Naive thymus-derived CD4-positive, alpha-beta T cell (primary cell): ENCODE measurements around the gene SETD1B. TPM values are rescaled to one million over a fixed set of nuclear protein-coding genes. Genes with fewer than 3 reads are reported as not detected.

ENCODE experiments used
- ATAC-seq: fragments of 150-1000 bp; cut with Tn5 transposase; 2 replicates; pipeline ENCODE4 v1.10.0; 2021; ENCODE audit warnings: mild to moderate bottlenecking, moderate library complexity
- CTCF ChIA-PET: fragments of 350-600 bp; sonication (Branson Sonifier 250); formaldehyde crosslinking; loops from one replicate; lab custom pipeline; 2021; ENCODE audit warnings: antibody characterized with exemption; lab: Charles Lee
- POLR2A ChIA-PET: fragments of 350-600 bp; sonication (Branson Sonifier 250); formaldehyde crosslinking; loops from one replicate; lab custom pipeline; 2021; ENCODE audit warnings: antibody characterized with exemption, inconsistent platforms; lab: Charles Lee
- DNase-seq, 9 donors: peaks; one replicate each; pipeline versions ENCODE4 v3.0.0 to v3.0.0-alpha.2; 2020 to 2022; ENCODE audit warnings: mixed read lengths in 1 of 9
- H3K27ac ChIP-seq: one replicate; pipeline ENCODE4 v1.7.0; 2013; ENCODE audit warnings: mild to moderate bottlenecking, low read depth, low read length, moderate library complexity
- H3K27me3 ChIP-seq, 2 donors: one replicate each; pipeline ENCODE4 v1.7.0; 2013; ENCODE audit warnings: low read length in 2 of 2, mild to moderate bottlenecking in 2 of 2, moderate library complexity in 2 of 2; ENCODE audit not compliant: control insufficient read depth in 2 of 2, insufficient read depth in 2 of 2
- H3K36me3 ChIP-seq, 3 experiments: 1 replicate in 2 of 3; 2 replicates in 1 of 3; pipeline ENCODE4 v1.7.0; 2013; ENCODE audit warnings: low read length in 3 of 3, mild to moderate bottlenecking in 3 of 3, moderate library complexity in 1 of 3; ENCODE audit not compliant: insufficient read depth in 3 of 3, control insufficient read depth in 2 of 3
- H3K4me1 ChIP-seq, 2 donors: one replicate each; pipeline ENCODE4 v1.7.0; 2013; ENCODE audit warnings: low read length in 2 of 2, mild to moderate bottlenecking in 2 of 2, moderate library complexity in 1 of 2; ENCODE audit not compliant: control insufficient read depth in 2 of 2, insufficient read depth in 2 of 2
- H3K4me3 ChIP-seq: 2 replicates; pipeline ENCODE4 v1.7.0; 2013; ENCODE audit warnings: mild to moderate bottlenecking, low read length
- H3K9me3 ChIP-seq, 3 experiments: 1 replicate in 2 of 3; 2 replicates in 1 of 3; pipeline ENCODE4 v1.7.0; 2013; ENCODE audit warnings: low read length in 3 of 3; ENCODE audit not compliant: control insufficient read depth in 2 of 3
- H3K27ac Mint-ChIP-seq, 9 donors: one replicate each; pipeline ENCODE4 v1.8.0; 2020 to 2022; ENCODE audit warnings: mixed read lengths in 9 of 9, mild to moderate bottlenecking in 8 of 9, moderate library complexity in 5 of 9, inconsistent platforms in 2 of 9
- H3K27me3 Mint-ChIP-seq, 5 donors: one replicate each; pipeline ENCODE4 v1.8.0; 2021 to 2022; ENCODE audit warnings: mixed read lengths in 5 of 5, mild to moderate bottlenecking in 1 of 5
- H3K36me3 Mint-ChIP-seq, 5 donors: one replicate each; pipeline ENCODE4 v1.8.0; 2020 to 2022; ENCODE audit warnings: mixed read lengths in 5 of 5, mild to moderate bottlenecking in 3 of 5, inconsistent platforms in 1 of 5
- H3K4me1 Mint-ChIP-seq, 7 donors: one replicate each; pipeline ENCODE4 v1.8.0; 2020 to 2022; ENCODE audit warnings: mixed read lengths in 7 of 7, mild to moderate bottlenecking in 3 of 7, inconsistent platforms in 1 of 7
- H3K4me3 Mint-ChIP-seq, 10 donors: one replicate each; pipeline ENCODE4 v1.8.0; 2020 to 2022; ENCODE audit warnings: mild to moderate bottlenecking in 10 of 10, mixed read lengths in 10 of 10, moderate library complexity in 6 of 10, inconsistent platforms in 2 of 10
- H3K9me3 Mint-ChIP-seq, 11 donors: one replicate each; pipeline ENCODE4 v1.8.0; 2020 to 2022; ENCODE audit warnings: mixed read lengths in 11 of 11, mild to moderate bottlenecking in 4 of 11, inconsistent platforms in 1 of 11, moderate library complexity in 1 of 11
- intact Hi-C, 2 donors: fragments of 100-400 bp; cut with micrococcal nuclease; formaldehyde crosslinking; loops; one replicate each; pipeline ENCODE4 v1.15.1; 2023
- polyA plus RNA-seq, 2 donors: library from polyadenylated mRNA; unstranded; fragments of 300-500 nt; fragmentation: Illumina TruSeq; gene quantifications; one replicate each; pipeline ENCODE4 v1.2.3, GENCODE V29; 2021
- total RNA-seq, 6 experiments: library from RNA in 5 of 6; stranded (reverse) in 5 of 6; gene quantifications; 1 replicate in 5 of 6; 2 replicates in 1 of 6; pipeline ENCODE4 v1.2.3 and lab custom pipeline; 2021 to 2026

The SETD1B gene
- total and polyA plus RNA-seq, 7 experiments from 2014 or later, result 2.1 to 124 (median 77.7) TPM

DNA sequence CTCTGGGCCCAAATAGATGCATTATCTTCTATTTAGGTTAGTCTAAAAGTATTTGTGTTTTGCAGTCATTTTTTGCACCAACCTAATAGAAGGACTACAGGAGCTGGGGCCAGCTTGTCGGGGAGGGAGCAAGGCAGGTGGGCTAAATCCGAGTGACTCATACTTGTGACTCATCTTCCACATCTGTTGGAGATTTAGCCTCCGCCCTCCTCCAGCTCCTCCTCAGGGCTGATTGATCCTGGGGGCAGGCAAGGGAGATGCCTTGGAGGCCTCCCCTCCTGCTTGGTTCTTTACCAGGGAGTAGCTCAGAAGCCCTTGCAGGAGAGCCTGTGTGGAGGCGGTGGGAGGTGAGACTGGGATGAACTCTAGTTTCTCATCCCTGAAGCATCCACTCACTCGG lies 38.2 kb upstream of the SETD1B start:
- no peak for DNase-seq
- H3K4me1 Mint-ChIP-seq, result peaks cover 0 to 4% (median 0%) of the 10 kb centered on the region in 7 donors
- no peaks in the 10 kb centered on the region for H3K9me3 Mint-ChIP-seq
- H3K36me3 Mint-ChIP-seq, result peaks cover 0 to 3% (median 0%) of the 10 kb centered on the region in 5 donors
- Histone ChIP-seq H3K4me3 (no peak overlapping the region), H3K4me1 (no peaks in the 10 kb centered on the region), H3K36me3 (no peaks in the 10 kb centered on the region), H3K27me3 (no peaks in the 10 kb centered on the region), H3K9me3 (no peaks in the 10 kb centered on the region), H3K27ac (no peak overlapping the region)
- intact Hi-C loops, result no loop called here
- no peak overlapping the region for H3K27ac Mint-ChIP-seq
- no peak for ATAC-seq
- no peak overlapping the region for H3K4me3 Mint-ChIP-seq
- H3K27me3 Mint-ChIP-seq, result no peaks in the 10 kb centered on the region
- ChIA-PET POLR2A (interaction anchor here (0.6 to 1.0 kb wide), 3 partner anchors 26 to 178 kb away, joined by 3 read pairs; no protein-coding TSS in a partner anchor), CTCF (interaction anchor here (1.7 kb wide), 1 partner anchor 29 kb away, joined by 6 read pairs; no protein-coding TSS in a partner anchor)

- ChIA-PET POLR2A (interaction anchor here (0.6 to 1.0 kb wide), 4 partner anchors 25 to 227 kb away, joined by 3 read pairs; no protein-coding TSS in a partner anchor), CTCF (interaction anchor here (0.5 kb wide), 1 partner anchor 156 kb away, joined by 3 read pairs; no protein-coding TSS in a partner anchor)
- H3K9me3 ChIP-seq, result no peaks in the 10 kb centered on the region
- H3K36me3 ChIP-seq, result no peaks in the 10 kb centered on the region
- Mint-ChIP-seq H3K27me3 (no peaks in the 10 kb centered on the region), H3K27ac (peak overlapping the region in 1 of 9 donors; percentile 41), H3K36me3 (peaks cover 0 to 3% (median 0%) of the 10 kb centered on the region in 5 donors), H3K4me3 (no peak overlapping the region), H3K9me3 (no peaks in the 10 kb centered on the region), H3K4me1 (peaks cover 0 to 4% (median 0%) of the 10 kb centered on the region in 7 donors)
- H3K4me1 ChIP-seq, result no peaks in the 10 kb centered on the region
- ATAC-seq, result no peak
- no peak for DNase-seq
- H3K27ac ChIP-seq, result no peak overlapping the region
- intact Hi-C loops, result no loop called here
- no peaks in the 10 kb centered on the region for H3K27me3 ChIP-seq
- no peak overlapping the region for H3K4me3 ChIP-seq
These were observed 37.3 kb upstream of the SETD1B start for GRCh38 chr12:121766290-121767039.

DNA sequence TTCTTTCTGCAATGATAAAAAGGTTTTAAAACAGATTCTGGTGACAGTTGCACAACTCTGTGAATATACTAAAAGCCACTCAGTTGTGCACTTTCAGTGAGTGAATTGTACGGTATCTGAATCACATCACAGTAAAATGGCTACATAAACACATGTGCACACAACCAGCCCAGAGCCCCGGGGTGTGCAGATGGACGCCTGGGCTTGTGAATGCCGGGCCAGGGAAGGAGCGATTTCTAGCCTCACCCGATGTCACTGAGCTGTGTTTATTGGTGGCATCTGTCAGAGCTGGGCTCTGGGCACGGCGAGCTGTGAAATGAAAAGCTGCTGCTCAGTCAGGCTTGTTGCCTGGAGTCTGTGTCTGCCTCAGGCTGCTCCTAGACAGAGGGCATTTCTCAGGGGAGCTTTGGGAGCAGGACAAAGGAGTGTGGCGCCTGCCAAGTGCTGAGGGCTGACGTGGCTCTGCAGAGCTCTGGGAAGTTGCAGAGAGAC lies 36.2 kb upstream of the SETD1B start:
- intact Hi-C loops, result no loop called here
- DNase-seq (no peak), ATAC-seq (no peak)
- ChIA-PET POLR2A (no interaction called here), CTCF (interaction anchor here (0.7 kb wide), 1 partner anchor 66 kb away, joined by 5 read pairs; no protein-coding TSS in a partner anchor)
- no peaks in the 10 kb centered on the region for H3K9me3 ChIP-seq
- no peaks in the 10 kb centered on the region for H3K36me3 ChIP-seq
- Mint-ChIP-seq H3K9me3 (no peaks in the 10 kb centered on the region), H3K4me3 (no peak overlapping the region), H3K27ac (no peak overlapping the region), H3K36me3 (peaks cover 0 to 3% (median 0%) of the 10 kb centered on the region in 5 donors), H3K4me1 (no peaks in the 10 kb centered on the region), H3K27me3 (no peaks in the 10 kb centered on the region)
- H3K27me3 ChIP-seq, result no peaks in the 10 kb centered on the region
- no peak overlapping the region for H3K4me3 ChIP-seq
- no peak overlapping the region for H3K27ac ChIP-seq
- no peaks in the 10 kb centered on the region for H3K4me1 ChIP-seq

- H3K36me3 Mint-ChIP-seq, result no peaks in the 10 kb centered on the region
- ChIA-PET POLR2A (no interaction called here), CTCF (interaction anchor here (0.5 to 1.2 kb wide), 3 partner anchors 25 to 74 kb away, joined by 3 to 5 read pairs (median 4); no protein-coding TSS in a partner anchor)
- no peak overlapping the region for H3K4me3 Mint-ChIP-seq
- ATAC-seq (no peak), DNase-seq (no peak)
- no peak overlapping the region for H3K4me3 ChIP-seq
- no peaks in the 10 kb centered on the region for H3K36me3 ChIP-seq
- H3K27ac Mint-ChIP-seq, result peak overlapping the region in 1 of 9 donors; percentile 72
- H3K27me3 ChIP-seq, result no peaks in the 10 kb centered on the region
- peaks cover 7 to 8% of the 10 kb centered on the region in 2 donors for H3K4me1 ChIP-seq
- intact Hi-C loops, result no loop called here
- H3K4me1 Mint-ChIP-seq, result peaks cover 0 to 11% (median 7%) of the 10 kb centered on the region in 7 donors
- no peaks in the 10 kb centered on the region for H3K9me3 Mint-ChIP-seq
- H3K9me3 ChIP-seq, result no peaks in the 10 kb centered on the region
- no peaks in the 10 kb centered on the region for H3K27me3 Mint-ChIP-seq
- no peak overlapping the region for H3K27ac ChIP-seq
These were observed 34.4 kb upstream of the SETD1B start for GRCh38 chr12:121769297-121769830.

DNA sequence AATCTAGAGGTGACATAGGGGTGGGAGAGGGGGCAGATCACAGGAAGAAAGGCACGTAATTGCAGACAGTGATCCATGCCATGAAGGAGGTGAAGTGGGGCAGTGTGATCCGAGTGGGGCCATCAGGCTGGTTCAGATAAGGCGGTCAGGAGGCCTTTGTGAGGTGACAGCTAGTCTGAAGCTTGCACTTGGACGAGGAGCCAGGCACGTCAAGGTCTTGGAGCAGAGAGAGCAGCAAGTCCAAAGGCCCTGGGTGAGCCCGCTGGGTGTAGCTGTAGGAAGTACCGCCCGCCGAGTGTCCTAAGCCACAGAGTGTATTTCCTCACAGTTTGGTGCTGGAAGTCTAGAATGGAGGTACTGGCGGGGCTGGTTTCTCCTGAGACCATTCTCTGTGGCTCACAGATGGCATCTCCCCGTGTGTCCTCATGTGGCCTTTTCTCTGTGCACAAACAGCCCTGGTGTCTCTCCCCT lies 33.9 kb upstream of the SETD1B start:
- no peak overlapping the region for H3K4me3 ChIP-seq
- Mint-ChIP-seq H3K27ac (peak overlapping the region in 1 of 9 donors; percentile 72), H3K4me3 (no peak overlapping the region), H3K36me3 (no peaks in the 10 kb centered on the region), H3K9me3 (no peaks in the 10 kb centered on the region), H3K27me3 (no peaks in the 10 kb centered on the region), H3K4me1 (peaks cover 0 to 11% (median 7%) of the 10 kb centered on the region in 7 donors)
- H3K27ac ChIP-seq, result no peak overlapping the region
- peaks cover 7 to 8% of the 10 kb centered on the region in 2 donors for H3K4me1 ChIP-seq
- no peaks in the 10 kb centered on the region for H3K9me3 ChIP-seq
- intact Hi-C loops, result no loop called here
- ATAC-seq (no peak), DNase-seq (no peak)
- POLR2A ChIA-PET, result no interaction called here
- no peaks in the 10 kb centered on the region for H3K27me3 ChIP-seq
- CTCF ChIA-PET, result interaction anchor here (0.5 to 0.8 kb wide), 2 partner anchors 25 to 49 kb away, joined by 4 to 5 read pairs; no protein-coding TSS in a partner anchor
- no peaks in the 10 kb centered on the region for H3K36me3 ChIP-seq

- no peak overlapping the region for H3K4me3 ChIP-seq
- DNase-seq (no peak), ATAC-seq (no peak)
- Mint-ChIP-seq H3K36me3 (no peaks in the 10 kb centered on the region), H3K4me1 (peaks cover 0 to 11% (median 7%) of the 10 kb centered on the region in 7 donors), H3K27ac (no peak overlapping the region), H3K27me3 (no peaks in the 10 kb centered on the region), H3K9me3 (no peaks in the 10 kb centered on the region), H3K4me3 (no peak overlapping the region)
- intact Hi-C loops, result no loop called here
- CTCF ChIA-PET, result no interaction called here
- peaks cover 7 to 8% of the 10 kb centered on the region in 2 donors for H3K4me1 ChIP-seq
- no peaks in the 10 kb centered on the region for H3K9me3 ChIP-seq
- no peak overlapping the region for H3K27ac ChIP-seq
- no peaks in the 10 kb centered on the region for H3K36me3 ChIP-seq
- H3K27me3 ChIP-seq, result no peaks in the 10 kb centered on the region
- POLR2A ChIA-PET, result no interaction called here
These were observed 33.4 kb upstream of the SETD1B start for GRCh38 chr12:121770388-121770787.
